Neural cell (in vitro differentiated cells): ENCODE data around the gene BAG1. TPM values are rescaled to one million over a fixed set of nuclear protein-coding genes. Genes with fewer than 3 reads are reported as not detected.

ENCODE experiments used
- H2AFZ ChIP-seq: fragments of 200-600, 300-800 bp; sonication (generic), shearing (Covaris generic); 2 replicates; pipeline ENCODE4 v1.6.0; 2014; ENCODE audit warnings: low read depth, mild to moderate bottlenecking, antibody characterized with exemption, low read length, moderate library complexity
- H3F3A ChIP-seq: fragments of 200-600 bp; shearing (Covaris generic); 2 replicates; pipeline ENCODE4 v1.6.1; 2016; ENCODE audit warnings: mild to moderate bottlenecking, moderate library complexity, mixed read lengths, antibody characterized with exemption, low read length; ENCODE audit not compliant: insufficient read depth, poor library complexity, severe bottlenecking
- H3K27ac ChIP-seq: fragments of 200-600, 300-800 bp; sonication (generic), shearing (Covaris generic); 2 replicates; pipeline ENCODE4 v1.5.1; 2014; ENCODE audit warnings: mild to moderate bottlenecking, low read length, moderate library complexity
- H3K27me3 ChIP-seq: fragments of 300-800, 200-600 bp; sonication (generic), shearing (Covaris generic); 2 replicates; pipeline ENCODE4 v1.6.0; 2014; ENCODE audit warnings: mild to moderate bottlenecking, low read depth, low read length, moderate library complexity; ENCODE audit not compliant: insufficient read depth
- H3K36me3 ChIP-seq: fragments of 300-800, 200-600 bp; sonication (generic), shearing (Covaris generic); 2 replicates; pipeline ENCODE4 v1.5.1; 2014; ENCODE audit warnings: mild to moderate bottlenecking, antibody characterized with exemption, low read length, moderate library complexity; ENCODE audit not compliant: insufficient read depth
- H3K4me2 ChIP-seq: fragments of 300-800, 200-600 bp; sonication (generic), shearing (Covaris generic); 2 replicates; pipeline ENCODE4 v1.6.0; 2014; ENCODE audit warnings: mild to moderate bottlenecking, low read length
- H3K4me3 ChIP-seq: fragments of 300-800, 200-600 bp; sonication (generic), shearing (Covaris generic); 2 replicates; pipeline ENCODE4 v1.5.1; 2014; ENCODE audit warnings: mild to moderate bottlenecking, low read length, moderate library complexity
- H3K79me2 ChIP-seq: fragments of 200-600 bp; shearing (Covaris generic); replicated peaks from 2 replicates; pipeline ENCODE4 v1.6.0; 2014; ENCODE audit warnings: mild to moderate bottlenecking, low read length, moderate library complexity; ENCODE audit not compliant: insufficient read depth
- H3K9ac ChIP-seq: fragments of 300-800, 200-600 bp; sonication (generic), shearing (Covaris generic); 2 replicates; pipeline ENCODE4 v1.6.1; 2016; ENCODE audit warnings: mild to moderate bottlenecking, low read length, mixed read lengths
- H3K9me2 ChIP-seq: fragments of 200-600 bp; shearing (Covaris generic); 2 replicates; pipeline ENCODE4 v1.6.1; 2016; ENCODE audit warnings: mild to moderate bottlenecking, low read length, mixed read lengths; ENCODE audit not compliant: insufficient read depth
- H3K9me3 ChIP-seq: fragments of 200-600, 300-800 bp; sonication (generic), shearing (Covaris generic); 2 replicates; pipeline ENCODE4 v1.6.1; 2016; ENCODE audit warnings: mild to moderate bottlenecking, mixed run types, low read length, moderate library complexity, mixed read lengths
- H4K20me1 ChIP-seq: fragments of 200-600 bp; shearing (Covaris generic); 2 replicates; pipeline ENCODE4 v1.6.1; 2016; ENCODE audit warnings: mild to moderate bottlenecking, mixed run types; ENCODE audit not compliant: insufficient read depth
- CTCF ChIP-seq: fragments of 450-650 bp; IDR thresholded peaks from 2 replicates; pipeline ENCODE4 v1.5.1; 2014; ENCODE audit warnings: antibody characterized with exemption, mild to moderate bottlenecking, moderate library complexity; ENCODE audit not compliant: poor library complexity, severe bottlenecking
- EP300 ChIP-seq: fragments of 450-650 bp; conservative IDR thresholded peaks from 2 replicates; pipeline ENCODE4 v1.6.1; 2014; ENCODE audit warnings: antibody characterized with exemption, mild to moderate bottlenecking, moderate library complexity; ENCODE audit not compliant: poor library complexity, severe bottlenecking
- EZH2 ChIP-seq: fragments of 200-600, 300-800 bp; shearing (Covaris generic), sonication (generic); IDR thresholded peaks from 2 replicates; pipeline ENCODE4 v1.6.1; 2014; ENCODE audit warnings: antibody characterized with exemption, low read length, borderline replicate concordance, mild to moderate bottlenecking; ENCODE audit not compliant: insufficient read depth, poor library complexity, severe bottlenecking
- MXI1 ChIP-seq: fragments of 450-650 bp; conservative IDR thresholded peaks from 2 replicates; pipeline ENCODE4 v1.6.1; 2014; ENCODE audit warnings: antibody characterized with exemption, mild to moderate bottlenecking; ENCODE audit not compliant: poor library complexity, severe bottlenecking
- POLR2AphosphoS5 ChIP-seq: IDR thresholded peaks from 2 replicates; pipeline ENCODE4 v1.6.1; 2012
- RAD21 ChIP-seq: fragments of 450-650 bp; conservative IDR thresholded peaks from 2 replicates; pipeline ENCODE4 v1.6.1; 2014; ENCODE audit warnings: antibody characterized with exemption, mild to moderate bottlenecking, moderate library complexity
- SMC3 ChIP-seq: fragments of 450-650 bp; conservative IDR thresholded peaks from 2 replicates; pipeline ENCODE4 v1.6.1; 2014; ENCODE audit warnings: antibody characterized with exemption, mild to moderate bottlenecking, moderate library complexity; ENCODE audit not compliant: poor library complexity
- TAF1 ChIP-seq: IDR thresholded peaks from 2 replicates; pipeline ENCODE4 v1.6.1; 2012; ENCODE audit warnings: low read depth
- polyA plus RNA-seq: library from polyadenylated mRNA; depleted of rRNA; stranded (reverse); fragments of >200 nt; gene quantifications from 2 replicates; pipeline ENCODE4 v1.2.3, GENCODE V29; 2014
- TF ChIP-seq, protein P1 (sequence below): IDR thresholded peaks from 2 replicates; pipeline ENCODE4 v1.6.1; 2012; ENCODE audit warnings: borderline replicate concordance

Gene BAG1
- polyA plus RNA-seq, 1 donor from 2014 or later, result 94.9 TPM

DNA sequence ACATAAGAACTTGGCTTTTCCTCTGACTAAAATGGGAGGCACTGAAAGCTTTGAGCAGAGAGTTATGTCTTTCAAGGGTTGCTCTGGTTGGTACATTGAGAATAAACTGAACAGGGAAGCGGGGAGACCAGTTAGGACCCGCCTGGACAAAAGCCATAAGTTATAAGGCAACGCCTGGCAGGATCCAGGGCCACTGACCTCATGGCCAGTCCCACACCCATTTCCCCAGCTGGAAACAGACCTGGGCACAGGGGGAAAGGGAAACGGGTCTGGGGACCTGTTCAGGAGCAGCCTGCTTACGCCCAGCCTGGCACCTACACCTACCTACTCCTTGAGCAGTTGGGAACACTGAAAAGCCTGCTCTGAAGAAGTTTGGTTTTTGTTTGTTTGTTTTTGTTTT is 23.2 kb downstream of the BAG1 start:
- TF ChIP-seq POLR2AphosphoS5 (no peak), SMC3 (no peak), EZH2 (no peak), EP300 (no peak), TAF1 (no peak), MXI1 (no peak), CTCF (no peak), RAD21 (no peak)
- TF ChIP-seq, protein P1, sequence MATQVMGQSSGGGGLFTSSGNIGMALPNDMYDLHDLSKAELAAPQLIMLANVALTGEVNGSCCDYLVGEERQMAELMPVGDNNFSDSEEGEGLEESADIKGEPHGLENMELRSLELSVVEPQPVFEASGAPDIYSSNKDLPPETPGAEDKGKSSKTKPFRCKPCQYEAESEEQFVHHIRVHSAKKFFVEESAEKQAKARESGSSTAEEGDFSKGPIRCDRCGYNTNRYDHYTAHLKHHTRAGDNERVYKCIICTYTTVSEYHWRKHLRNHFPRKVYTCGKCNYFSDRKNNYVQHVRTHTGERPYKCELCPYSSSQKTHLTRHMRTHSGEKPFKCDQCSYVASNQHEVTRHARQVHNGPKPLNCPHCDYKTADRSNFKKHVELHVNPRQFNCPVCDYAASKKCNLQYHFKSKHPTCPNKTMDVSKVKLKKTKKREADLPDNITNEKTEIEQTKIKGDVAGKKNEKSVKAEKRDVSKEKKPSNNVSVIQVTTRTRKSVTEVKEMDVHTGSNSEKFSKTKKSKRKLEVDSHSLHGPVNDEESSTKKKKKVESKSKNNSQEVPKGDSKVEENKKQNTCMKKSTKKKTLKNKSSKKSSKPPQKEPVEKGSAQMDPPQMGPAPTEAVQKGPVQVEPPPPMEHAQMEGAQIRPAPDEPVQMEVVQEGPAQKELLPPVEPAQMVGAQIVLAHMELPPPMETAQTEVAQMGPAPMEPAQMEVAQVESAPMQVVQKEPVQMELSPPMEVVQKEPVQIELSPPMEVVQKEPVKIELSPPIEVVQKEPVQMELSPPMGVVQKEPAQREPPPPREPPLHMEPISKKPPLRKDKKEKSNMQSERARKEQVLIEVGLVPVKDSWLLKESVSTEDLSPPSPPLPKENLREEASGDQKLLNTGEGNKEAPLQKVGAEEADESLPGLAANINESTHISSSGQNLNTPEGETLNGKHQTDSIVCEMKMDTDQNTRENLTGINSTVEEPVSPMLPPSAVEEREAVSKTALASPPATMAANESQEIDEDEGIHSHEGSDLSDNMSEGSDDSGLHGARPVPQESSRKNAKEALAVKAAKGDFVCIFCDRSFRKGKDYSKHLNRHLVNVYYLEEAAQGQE, result no peak
- H3K79me2 ChIP-seq, result no peaks in the 10 kb centered on the region
- no peaks in the 10 kb centered on the region for H4K20me1 ChIP-seq
- no peaks in the 10 kb centered on the region for H3F3A ChIP-seq
- H3K27me3 ChIP-seq, result no peaks in the 10 kb centered on the region
- H3K9me2 ChIP-seq, result no peaks in the 10 kb centered on the region
- H3K9ac ChIP-seq, result no peak overlapping the region
- H2AFZ ChIP-seq, result no peak overlapping the region
- H3K36me3 ChIP-seq, result no peaks in the 10 kb centered on the region
- H3K27ac ChIP-seq, result no peak overlapping the region
- H3K4me2 ChIP-seq, result no peak overlapping the region
- H3K9me3 ChIP-seq, result no peaks in the 10 kb centered on the region
- no peak overlapping the region for H3K4me3 ChIP-seq

DNA sequence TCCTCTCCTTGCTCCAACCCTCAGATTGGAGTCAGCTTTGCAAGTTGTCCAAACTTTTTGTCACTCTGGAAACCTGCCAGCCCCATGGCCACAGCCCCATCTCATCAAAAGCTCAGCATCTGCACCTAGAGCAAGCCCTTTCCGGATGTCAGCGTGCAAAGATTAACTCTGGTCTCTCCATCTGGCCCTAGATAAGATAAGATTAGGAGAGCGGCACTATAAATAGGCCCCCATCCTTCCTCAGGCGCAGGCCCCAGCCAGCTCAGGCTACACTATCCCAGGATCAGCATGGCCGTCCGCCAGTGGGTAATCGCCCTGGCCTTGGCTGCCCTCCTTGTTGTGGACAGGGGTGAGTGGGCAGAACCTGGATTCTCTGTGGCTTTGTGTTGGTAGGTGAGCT is 24.6 kb downstream of the BAG1 start, which contains the start of gene SPINK4:
SPINK4 (plus strand) TSS at position 247 of the 400 bp plus-strand sequence; CDS start at position 289, 42 bp downstream.
- Histone ChIP-seq H3F3A (no peaks in the 10 kb centered on the region), H3K27ac (no peak within 1 kb of the TSS), H3K36me3 (no peaks in the 10 kb centered on the region), H4K20me1 (no peaks in the 10 kb centered on the region), H3K27me3 (no peaks in the 10 kb centered on the region), H3K9me3 (no peaks in the 10 kb centered on the region), H3K9ac (no peak within 1 kb of the TSS), H3K79me2 (no peaks in the 10 kb centered on the region), H3K4me3 (no peak within 1 kb of the TSS), H3K9me2 (no peaks in the 10 kb centered on the region), H2AFZ (no peak within 1 kb of the TSS), H3K4me2 (no peak within 1 kb of the TSS)
- TF ChIP-seq, protein P1, result no peak
- TF ChIP-seq POLR2AphosphoS5 (no peak), EZH2 (no peak), TAF1 (no peak), SMC3 (no peak), MXI1 (no peak), CTCF (no peak), EP300 (no peak), RAD21 (no peak)
